H9 (cell line): ENCODE results near the gene UNC5B. TPM values are rescaled to one million over a fixed set of nuclear protein-coding genes. Genes with fewer than 3 reads are reported as not detected.

ENCODE experiments used
- DNase-seq: peaks from one replicate; pipeline ENCODE4 v3.0.0-alpha.2; 2017
- H2AFZ ChIP-seq: one replicate; pipeline ENCODE4 v1.6.1; 2013; ENCODE audit warnings: mild to moderate bottlenecking, low read length, control low read depth, moderate library complexity
- H2AK5ac ChIP-seq: 2 replicates; pipeline ENCODE4 v1.6.1; 2013; ENCODE audit warnings: low read length, control low read depth, mixed read lengths; ENCODE audit not compliant: insufficient read length
- H2BK120ac ChIP-seq: one replicate; pipeline ENCODE4 v1.6.1; 2013; ENCODE audit warnings: low read depth, mild to moderate bottlenecking, low read length, control low read depth, inconsistent platforms; ENCODE audit not compliant: poor library complexity, severe bottlenecking
- H2BK12ac ChIP-seq: 2 replicates; pipeline ENCODE4 v1.6.1; 2013; ENCODE audit warnings: low read length, control low read depth, mixed read lengths, low read depth; ENCODE audit not compliant: insufficient read length
- H2BK15ac ChIP-seq: 2 replicates; pipeline ENCODE4 v1.6.1; 2013; ENCODE audit warnings: low read depth, low read length, control low read depth
- H2BK20ac ChIP-seq: one replicate; pipeline ENCODE4 v1.6.1; 2013; ENCODE audit warnings: low read depth, mild to moderate bottlenecking, low read length, control low read depth, inconsistent platforms; ENCODE audit not compliant: poor library complexity, severe bottlenecking
- H2BK5ac ChIP-seq: 2 replicates; pipeline ENCODE4 v1.6.1; 2013; ENCODE audit warnings: low read length, control low read depth, mixed read lengths; ENCODE audit not compliant: insufficient read length
- H3K14ac ChIP-seq: 2 replicates; pipeline ENCODE4 v1.6.1; 2013; ENCODE audit warnings: low read length, control low read depth; ENCODE audit not compliant: insufficient read depth
- H3K18ac ChIP-seq: 2 replicates; pipeline ENCODE4 v1.6.1; 2013; ENCODE audit warnings: low read depth, mild to moderate bottlenecking, mixed read lengths, low read length, control low read depth; ENCODE audit not compliant: insufficient read length
- H3K23ac ChIP-seq: 2 replicates; pipeline ENCODE4 v1.6.1; 2013; ENCODE audit warnings: low read length, control low read depth, mixed read lengths, low read depth; ENCODE audit not compliant: insufficient read length
- H3K23me2 ChIP-seq: 2 replicates; pipeline ENCODE4 v1.6.1; 2013; ENCODE audit warnings: low read depth, mild to moderate bottlenecking, mixed read lengths, low read length, control low read depth; ENCODE audit not compliant: insufficient read length, poor library complexity, severe bottlenecking
- H3K27ac ChIP-seq: 2 replicates; pipeline ENCODE4 v1.5.1; 2013; ENCODE audit warnings: low read length, control low read depth, mixed read lengths, low read depth; ENCODE audit not compliant: insufficient read length
- H3K27me3 ChIP-seq: 2 replicates; pipeline ENCODE4 v1.6.1; 2013; ENCODE audit warnings: low read length, control low read depth, inconsistent platforms; ENCODE audit not compliant: insufficient read depth
- H3K4ac ChIP-seq: 2 replicates; pipeline ENCODE4 v1.6.1; 2013; ENCODE audit warnings: low read depth, mild to moderate bottlenecking, control low read depth, inconsistent platforms, low read length, moderate library complexity
- H3K4me1 ChIP-seq: 2 replicates; pipeline ENCODE4 v1.6.1; 2013; ENCODE audit warnings: low read length, control low read depth, inconsistent platforms; ENCODE audit not compliant: insufficient read depth
- H3K4me2 ChIP-seq: 2 replicates; pipeline ENCODE4 v1.6.1; 2013; ENCODE audit warnings: low read length, control low read depth, mixed read lengths; ENCODE audit not compliant: insufficient read length, insufficient read depth
- H3K56ac ChIP-seq: 2 replicates; pipeline ENCODE4 v1.6.1; 2013; ENCODE audit warnings: low read depth, mild to moderate bottlenecking, mixed read lengths, low read length, control low read depth; ENCODE audit not compliant: insufficient read length
- H3K79me1 ChIP-seq: 2 replicates; pipeline ENCODE4 v1.6.1; 2013; ENCODE audit warnings: low read depth, mild to moderate bottlenecking, moderate library complexity, low read length, control low read depth, inconsistent platforms; ENCODE audit not compliant: insufficient read depth, poor library complexity, severe bottlenecking
- H3K79me2 ChIP-seq: 2 replicates; pipeline ENCODE4 v1.6.1; 2013; ENCODE audit warnings: low read length, control low read depth, inconsistent platforms; ENCODE audit not compliant: insufficient read depth
- H3K9ac ChIP-seq: 2 replicates; pipeline ENCODE4 v1.6.1; 2013; ENCODE audit warnings: low read length, control low read depth, mixed read lengths; ENCODE audit not compliant: insufficient read length; ENCODE audit errors: extremely low read depth
- H3K9me3 ChIP-seq: one replicate; pipeline ENCODE4 v1.6.1; 2013; ENCODE audit warnings: low read depth, low read length, inconsistent platforms; ENCODE audit not compliant: control insufficient read depth
- H3T11ph ChIP-seq: one replicate; pipeline ENCODE4 v1.6.1; 2013; ENCODE audit warnings: mild to moderate bottlenecking, low read length, control low read depth, inconsistent platforms
- H4K20me1 ChIP-seq: one replicate; pipeline ENCODE4 v1.6.1; 2013; ENCODE audit not compliant: control insufficient read depth, insufficient read length, insufficient read depth
- H4K5ac ChIP-seq: 2 replicates; pipeline ENCODE4 v1.6.1; 2013; ENCODE audit warnings: low read depth, mild to moderate bottlenecking, mixed read lengths, low read length, control low read depth; ENCODE audit not compliant: insufficient read length
- H4K8ac ChIP-seq: replicated peaks from 2 replicates; pipeline ENCODE4 v1.6.1; 2013; ENCODE audit warnings: low read length, control low read depth, mixed read lengths, low read depth; ENCODE audit not compliant: insufficient read length
- H4K91ac ChIP-seq: 2 replicates; pipeline ENCODE4 v1.6.1; 2013; ENCODE audit warnings: low read depth, mild to moderate bottlenecking, moderate library complexity, mixed read lengths, low read length, control low read depth; ENCODE audit not compliant: insufficient read length
- H3K27ac Mint-ChIP-seq, 3 experiments: 2 replicates in 2 of 3; 3 replicates in 1 of 3; pipeline ENCODE4 v1.8.0; 2020 to 2021; ENCODE audit warnings: mixed read lengths in 3 of 3, mild to moderate bottlenecking in 1 of 3, moderate library complexity in 1 of 3
- H3K27me3 Mint-ChIP-seq: 2 replicates; pipeline ENCODE4 v1.8.0; 2021; ENCODE audit warnings: low read depth, mild to moderate bottlenecking, moderate library complexity, mixed read lengths
- H3K36me3 Mint-ChIP-seq, 3 experiments: 2 replicates in 2 of 3; 3 replicates in 1 of 3; pipeline ENCODE4 v1.8.0; 2020 to 2021; ENCODE audit warnings: low read depth in 3 of 3, mixed read lengths in 3 of 3; ENCODE audit not compliant: insufficient read depth in 1 of 3
- H3K4me1 Mint-ChIP-seq, 2 experiments: 2 replicates each; pipeline ENCODE4 v1.8.0; 2020; ENCODE audit warnings: mixed read lengths in 2 of 2
- H3K4me3 Mint-ChIP-seq, 2 experiments: 2 replicates in 1 of 2; 3 replicates in 1 of 2; pipeline ENCODE4 v1.8.0; 2020 to 2021; ENCODE audit warnings: mild to moderate bottlenecking in 2 of 2, mixed read lengths in 2 of 2, moderate library complexity in 1 of 2
- H3K9me3 Mint-ChIP-seq, 2 experiments: 2 replicates in 1 of 2; 3 replicates in 1 of 2; pipeline ENCODE4 v1.8.0; 2020; ENCODE audit warnings: mild to moderate bottlenecking in 2 of 2, mixed read lengths in 2 of 2, moderate library complexity in 1 of 2
- WGBS: extraction: QIAGEN DNeasy Blood & Tissue Kit; methylation state at CpG from one replicate; pipeline ENCODE4 v1.1.7; 2013; ENCODE audit warnings: missing lambda C conversion rate, low lambda C conversion rate, mixed read lengths; ENCODE audit not compliant: insufficient read length; ENCODE audit errors: extremely low coverage; 5-methylcytosine and 5-hydroxymethylcytosine counted together
- total RNA-seq: library from RNA; stranded (reverse); gene quantifications from 2 replicates; pipeline ENCODE4 v1.2.1, GENCODE V29; 2021
- TF ChIP-seq, protein P1 (sequence below): fragments of 200-600 bp; sonication (generic); conservative IDR thresholded peaks from 3 replicates; pipeline ENCODE4 v1.8.0; 2021; ENCODE audit warnings: antibody characterized with exemption, mild to moderate bottlenecking

Gene UNC5B
- total RNA-seq, 1 experiment from 2014 or later = 28.4 TPM

DNA sequence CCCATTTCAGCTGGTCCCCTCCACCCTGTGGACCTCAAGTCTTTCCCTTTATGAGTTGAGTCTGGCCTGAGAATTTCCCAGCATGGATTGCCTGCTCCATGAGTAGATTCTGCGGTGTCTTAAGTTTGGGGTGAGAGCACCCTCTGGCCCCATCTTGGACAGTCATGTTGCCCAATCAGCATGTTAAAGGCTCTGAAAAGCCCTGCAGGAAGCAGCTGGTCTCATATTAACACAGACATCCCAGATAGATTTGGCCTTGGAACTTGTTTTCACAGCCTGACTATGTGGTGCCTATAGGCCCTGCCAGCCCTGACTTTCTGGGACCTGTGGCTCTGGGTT, 91.2 kb downstream of the UNC5B start:
- no peak overlapping the region for H2BK15ac ChIP-seq
- DNase-seq = no peak
- Mint-ChIP-seq H3K4me3 (no peak overlapping the region), H3K27ac (peak overlapping the region in 1 of 3 experiments; percentile 44; a peak in 1 of 7 replicates), H3K4me1 (0 out of 4 replicates have a peak, but pooled peaks cover 0 to 4% of the 10 kb centered on the region in 2 experiments), H3K27me3 (no peaks in the 10 kb centered on the region; the same call in 1 of the 2 replicates), H3K36me3 (peaks cover 0 to 13% (median 0%) of the 10 kb centered on the region in 3 experiments; a peak in 4 of 7 replicates), H3K9me3 (no peaks in the 10 kb centered on the region)
- no peak overlapping the region for H3K18ac ChIP-seq
- H2AK5ac ChIP-seq = no peak overlapping the region
- no peak overlapping the region for H3K14ac ChIP-seq
- no peaks in the 10 kb centered on the region for H3K79me1 ChIP-seq
- H4K91ac ChIP-seq = no peak overlapping the region
- no CpG with 5 or more reads among the region's 1 CpG for WGBS
- no peaks in the 10 kb centered on the region for H3K4me1 ChIP-seq
- no peak overlapping the region for H3K4ac ChIP-seq
- no peak overlapping the region for H2BK20ac ChIP-seq
- H4K5ac ChIP-seq = no peak overlapping the region
- H3T11ph ChIP-seq = no peak overlapping the region
- no peaks in the 10 kb centered on the region for H3K23me2 ChIP-seq
- no peak overlapping the region for H3K23ac ChIP-seq
- H2BK12ac ChIP-seq = no peak overlapping the region
- TF ChIP-seq, protein P1, sequence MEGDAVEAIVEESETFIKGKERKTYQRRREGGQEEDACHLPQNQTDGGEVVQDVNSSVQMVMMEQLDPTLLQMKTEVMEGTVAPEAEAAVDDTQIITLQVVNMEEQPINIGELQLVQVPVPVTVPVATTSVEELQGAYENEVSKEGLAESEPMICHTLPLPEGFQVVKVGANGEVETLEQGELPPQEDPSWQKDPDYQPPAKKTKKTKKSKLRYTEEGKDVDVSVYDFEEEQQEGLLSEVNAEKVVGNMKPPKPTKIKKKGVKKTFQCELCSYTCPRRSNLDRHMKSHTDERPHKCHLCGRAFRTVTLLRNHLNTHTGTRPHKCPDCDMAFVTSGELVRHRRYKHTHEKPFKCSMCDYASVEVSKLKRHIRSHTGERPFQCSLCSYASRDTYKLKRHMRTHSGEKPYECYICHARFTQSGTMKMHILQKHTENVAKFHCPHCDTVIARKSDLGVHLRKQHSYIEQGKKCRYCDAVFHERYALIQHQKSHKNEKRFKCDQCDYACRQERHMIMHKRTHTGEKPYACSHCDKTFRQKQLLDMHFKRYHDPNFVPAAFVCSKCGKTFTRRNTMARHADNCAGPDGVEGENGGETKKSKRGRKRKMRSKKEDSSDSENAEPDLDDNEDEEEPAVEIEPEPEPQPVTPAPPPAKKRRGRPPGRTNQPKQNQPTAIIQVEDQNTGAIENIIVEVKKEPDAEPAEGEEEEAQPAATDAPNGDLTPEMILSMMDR = no peak; the same call in 2 of the 3 replicates
- H3K27me3 ChIP-seq = no peaks in the 10 kb centered on the region
- H4K20me1 ChIP-seq = no peaks in the 10 kb centered on the region
- H2BK120ac ChIP-seq = no peak overlapping the region
- no peak overlapping the region for H3K9ac ChIP-seq
- no peak overlapping the region for H4K8ac ChIP-seq
- H3K79me2 ChIP-seq = no peaks in the 10 kb centered on the region
- no peak overlapping the region for H2AFZ ChIP-seq
- no peaks in the 10 kb centered on the region for H3K9me3 ChIP-seq
- no peak overlapping the region for H3K4me2 ChIP-seq
- no peak overlapping the region for H3K27ac ChIP-seq
- no peak overlapping the region for H2BK5ac ChIP-seq
- H3K56ac ChIP-seq = no peak overlapping the region
